ENCODE data around the gene SPPL3. TPM values are rescaled to one million over a fixed set of nuclear protein-coding genes. Genes with fewer than 3 reads are reported as not detected.
"Not testable (repeated sequence)": the region's sequence is repeated elsewhere in the genome, so short reads cannot be mapped to it uniquely, and the experiment has no call there.

Gene SPPL3
- total RNA-seq, 1 experiment from 2014 or later = 5.4 TPM

DNA sequence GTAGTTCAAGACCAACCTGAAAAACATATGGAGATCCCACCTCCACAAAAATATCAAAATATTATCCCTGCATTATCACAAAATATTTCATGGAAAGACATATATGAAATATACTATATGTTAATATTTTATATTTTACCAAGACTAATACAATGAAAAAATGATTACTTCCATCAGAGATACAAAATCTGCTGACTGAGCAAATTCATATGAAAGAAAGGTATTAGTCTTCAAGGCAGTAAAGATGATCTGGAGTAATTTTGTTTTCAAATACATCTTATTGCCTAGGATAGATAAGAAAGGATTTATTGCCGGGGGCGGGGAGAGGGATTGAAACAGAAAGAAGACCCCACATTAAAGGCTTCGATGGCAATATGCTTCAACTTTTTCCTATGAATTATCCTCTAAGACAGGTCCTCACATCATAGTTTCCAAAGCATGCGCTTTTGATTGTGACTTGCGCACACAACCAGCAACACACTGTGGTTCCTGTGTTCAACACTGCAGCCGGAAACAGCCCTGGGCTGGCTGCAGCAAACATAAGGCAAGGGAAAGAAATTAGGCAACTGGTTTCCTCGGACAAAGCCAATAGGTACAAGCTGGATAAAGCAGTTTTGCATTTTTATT is 83.2 kb downstream of the SPPL3 start:
- no peak for DNase-seq (ENCODE audit: low read depth)

DNA sequence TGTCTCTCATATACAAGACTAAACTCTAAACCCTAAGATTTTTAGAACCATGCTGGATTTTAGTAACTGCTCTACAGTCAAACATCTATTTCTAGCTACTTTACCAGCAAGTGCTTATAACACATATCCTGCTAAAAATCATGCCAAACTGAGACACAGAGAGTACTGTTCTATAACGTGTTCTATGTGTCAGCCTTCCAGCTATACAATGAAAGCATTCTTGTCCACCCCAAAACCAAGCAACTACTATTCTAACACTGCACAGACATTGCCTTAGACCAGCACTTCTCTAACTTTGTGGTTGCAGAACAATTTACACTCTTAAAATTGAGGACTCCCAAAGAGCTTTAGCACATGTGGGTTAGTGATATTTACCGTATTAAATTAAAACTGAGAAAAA is 85.7 kb downstream of the SPPL3 start:
- no peak for DNase-seq (ENCODE audit: low read depth)

DNA sequence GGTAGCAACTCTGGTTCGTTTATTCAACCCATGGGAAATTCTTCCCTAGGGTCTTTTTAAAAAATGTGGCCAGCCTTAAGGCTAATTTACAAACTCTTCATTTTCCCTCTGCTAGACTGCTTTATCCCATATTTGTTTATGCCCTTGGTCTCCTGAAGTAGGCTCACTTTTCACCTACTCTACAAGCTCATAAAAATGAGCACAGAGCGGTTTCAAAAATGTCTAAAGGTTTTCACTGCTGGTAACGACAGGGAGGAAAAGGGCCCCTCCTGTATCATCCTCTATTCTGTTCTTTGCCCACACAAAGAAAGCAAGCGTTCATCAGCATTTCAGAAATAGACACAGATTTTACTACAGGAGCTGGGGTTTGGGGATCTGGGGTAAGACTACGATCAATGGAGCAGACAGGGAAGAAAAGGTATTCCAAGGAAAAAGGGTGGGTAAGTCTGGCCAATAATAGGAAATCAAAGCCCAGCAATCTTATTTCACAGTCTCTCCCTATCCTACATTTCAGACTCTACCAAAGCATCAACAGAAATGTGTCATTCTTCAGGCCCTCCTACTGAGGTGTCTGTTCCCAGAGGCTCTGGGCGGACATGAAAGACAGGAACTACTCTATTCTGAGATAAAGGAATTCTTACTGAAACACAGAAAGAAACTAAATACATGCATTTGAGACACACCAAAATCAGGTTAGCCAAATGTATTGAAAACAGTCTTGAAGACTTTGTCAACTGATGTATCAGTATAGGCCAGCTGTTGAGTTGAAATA is 86.4 kb downstream of the SPPL3 start:
- DNase-seq (ENCODE audit: low read depth) = no peak

DNA sequence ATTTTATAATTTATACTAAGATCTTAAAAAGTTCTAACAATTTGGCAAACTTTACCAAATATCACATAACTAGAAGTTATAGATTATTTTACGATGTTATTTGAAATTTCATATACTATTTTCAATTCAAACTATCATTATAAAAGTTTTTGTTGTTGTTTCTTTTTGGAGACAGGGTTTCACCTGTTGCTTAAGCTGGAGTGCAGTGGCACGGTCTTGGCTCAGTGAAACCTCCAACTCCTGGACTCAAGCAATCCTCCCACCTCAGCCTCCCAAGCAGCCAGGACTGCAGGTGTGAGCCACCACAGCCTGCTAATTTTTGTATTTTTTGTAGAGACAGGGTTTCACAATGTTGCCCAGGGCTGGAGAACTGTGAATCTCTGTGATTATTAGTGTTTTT is 87.8 kb downstream of the SPPL3 start:
- DNase-seq (ENCODE audit: low read depth) = no peak

DNA sequence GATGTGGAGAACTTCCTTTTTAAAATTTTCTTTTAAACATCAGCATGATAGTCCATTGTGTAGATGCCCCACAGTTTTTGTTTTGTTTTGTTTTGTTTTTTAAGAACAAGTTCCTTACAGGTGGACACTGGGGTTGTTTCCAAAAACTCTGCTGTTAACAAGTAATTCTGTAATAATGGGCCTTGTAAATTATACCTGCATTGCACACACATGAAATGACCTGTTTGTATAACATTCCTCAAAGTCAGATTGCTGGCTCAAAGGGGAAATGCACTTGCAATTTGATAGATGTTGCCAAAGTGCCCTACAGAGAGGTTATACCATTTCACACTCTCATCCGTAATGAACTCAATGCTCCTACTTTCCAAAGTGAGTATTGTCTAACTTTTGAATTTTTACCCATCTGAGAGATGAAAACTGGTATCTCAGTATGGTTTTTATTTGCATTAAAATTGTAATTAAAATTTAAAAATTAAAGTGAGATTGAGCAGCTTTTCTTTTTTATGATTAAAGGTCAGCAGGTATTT is 89.2 kb downstream of the SPPL3 start:
- DNase-seq (ENCODE audit: low read depth) = no peak

DNA sequence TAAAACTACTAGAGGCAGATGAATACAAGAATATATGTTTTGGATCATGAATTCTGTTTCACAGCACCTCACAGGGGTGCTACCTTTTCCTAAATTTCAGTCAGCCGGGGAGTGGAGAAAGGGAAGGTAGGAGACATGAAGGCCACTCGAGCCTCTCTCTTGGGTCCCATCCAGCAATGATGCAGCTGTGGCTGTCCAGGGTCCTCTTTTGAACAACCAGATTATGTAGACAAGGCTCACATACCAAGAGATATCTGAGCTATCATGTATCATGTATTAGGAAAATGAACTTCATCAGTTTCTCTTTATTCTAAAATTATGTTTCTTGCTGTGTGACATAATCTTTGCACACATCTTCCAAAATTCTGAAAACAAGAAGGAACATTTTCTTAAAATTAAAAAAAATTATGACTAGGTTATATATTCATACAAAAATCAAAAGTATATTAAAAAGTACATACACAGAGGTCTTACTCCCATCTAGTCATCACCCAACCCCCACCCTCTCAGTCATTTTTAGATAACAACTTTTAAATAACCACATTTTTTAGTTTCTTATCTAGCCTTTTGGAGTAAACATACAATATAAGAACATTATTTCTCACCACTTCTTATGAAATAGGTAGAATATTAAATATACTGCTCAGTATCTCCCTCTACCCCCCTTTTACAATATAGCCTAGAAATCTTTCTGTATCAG is 89.8 kb downstream of the SPPL3 start:
- no peak for DNase-seq (ENCODE audit: low read depth)

DNA sequence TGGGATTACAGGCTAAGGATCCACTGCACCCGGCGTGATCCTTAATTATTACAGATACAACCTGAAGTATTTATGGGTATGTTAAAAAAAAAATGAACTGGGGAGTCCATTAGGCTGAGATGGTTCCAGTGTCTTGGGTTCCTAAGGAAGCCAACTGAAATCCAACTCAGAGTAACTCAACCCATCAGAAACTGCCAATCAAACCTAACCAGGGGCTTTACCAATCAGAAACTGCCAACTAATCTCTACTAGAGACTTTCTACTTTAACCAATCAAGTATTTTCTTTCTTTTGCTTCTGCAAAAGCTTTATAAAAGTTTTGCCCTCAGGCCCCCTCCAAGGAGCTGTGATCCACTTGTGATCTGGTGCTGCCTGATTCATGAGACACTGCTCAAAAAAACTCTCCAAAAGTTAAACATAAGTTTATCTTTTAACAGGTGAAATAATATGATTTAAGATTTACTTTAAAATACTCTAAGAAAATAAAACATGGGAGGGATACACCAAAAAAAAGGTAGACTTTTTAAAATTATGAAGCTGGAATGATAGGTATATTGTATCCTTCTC is 90.5 kb downstream of the SPPL3 start:
- DNase-seq (ENCODE audit: low read depth) = no peak

DNA sequence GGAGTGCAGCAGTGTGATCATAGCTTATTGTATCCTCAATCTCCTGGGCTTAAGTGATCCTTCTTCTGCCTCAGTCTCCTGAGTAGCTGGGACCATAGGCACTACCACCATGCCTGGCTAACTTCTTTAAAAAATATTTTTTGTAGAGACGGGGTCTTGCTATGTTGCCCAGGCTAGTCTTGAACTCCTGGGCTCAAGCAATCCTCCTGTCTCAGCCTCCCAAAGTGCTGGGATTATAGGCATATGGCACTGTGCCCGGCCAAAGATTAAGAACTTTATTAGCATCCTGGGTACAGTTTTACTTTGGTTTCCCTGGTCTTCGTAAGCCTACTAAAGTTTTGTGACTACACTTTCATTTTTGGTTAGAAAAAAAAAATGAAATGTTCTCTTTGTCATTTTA is 94.1 kb downstream of the SPPL3 start:
- DNase-seq (ENCODE audit: low read depth) = no peak

DNA sequence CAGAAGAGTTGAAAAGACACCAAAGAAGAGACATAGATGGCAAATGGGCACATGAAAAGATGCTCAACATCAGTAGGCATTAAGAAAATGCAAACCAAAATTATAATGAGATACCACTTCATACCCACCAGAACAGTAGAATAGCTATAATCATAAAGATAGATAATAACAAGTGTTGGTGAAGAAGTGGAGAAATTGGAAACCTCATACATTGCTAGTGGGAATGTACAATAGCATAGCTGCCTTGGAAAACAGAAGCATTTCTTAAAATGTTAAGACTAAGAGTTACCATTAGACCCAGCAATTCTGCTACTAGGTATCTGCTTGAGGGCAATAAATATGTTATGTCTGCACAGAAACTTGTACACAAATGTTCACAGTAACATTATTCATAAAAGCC is 99.7 kb downstream of the SPPL3 start:
- no peak for DNase-seq (ENCODE audit: low read depth)

DNA sequence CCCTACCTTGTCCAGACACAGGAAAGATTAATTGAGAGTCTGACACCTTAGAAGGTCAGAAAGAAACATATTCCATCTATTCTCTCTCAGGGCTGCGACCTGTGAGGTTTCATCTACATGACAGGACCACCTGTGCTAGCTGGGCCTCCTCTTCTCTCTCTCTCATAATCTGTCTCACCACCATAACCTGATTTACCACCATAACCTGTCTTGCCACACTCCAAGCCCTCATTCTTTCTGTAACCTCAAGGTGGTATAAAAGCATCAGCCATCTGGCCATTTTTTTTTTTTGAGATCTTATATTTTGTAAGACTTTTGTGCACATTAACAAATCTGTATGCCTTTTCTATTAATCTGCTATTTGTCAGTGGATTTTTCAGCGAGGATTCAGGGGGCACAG is 103.0 kb downstream of the SPPL3 start:
- no peak for DNase-seq (ENCODE audit: low read depth)

DNA sequence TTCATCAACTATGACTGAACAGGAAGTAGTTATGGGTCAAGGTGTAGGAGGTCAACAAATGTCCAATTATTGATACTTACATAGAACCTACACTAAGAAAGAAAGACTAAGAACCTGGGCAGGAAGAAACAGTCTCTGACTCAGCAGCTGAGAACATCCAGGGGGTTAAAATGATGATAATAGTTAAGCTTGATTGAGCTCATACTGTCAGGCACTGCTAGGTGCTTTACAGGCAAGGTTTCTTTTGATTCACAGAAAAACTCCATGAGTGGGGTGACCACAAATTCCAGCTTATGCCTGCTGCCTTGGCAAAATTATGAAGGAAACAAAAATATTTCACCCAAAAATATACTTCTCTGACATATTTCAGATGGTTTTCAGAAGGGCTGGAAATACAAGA is 103.5 kb downstream of the SPPL3 start:
- DNase-seq (ENCODE audit: low read depth) = no peak

DNA sequence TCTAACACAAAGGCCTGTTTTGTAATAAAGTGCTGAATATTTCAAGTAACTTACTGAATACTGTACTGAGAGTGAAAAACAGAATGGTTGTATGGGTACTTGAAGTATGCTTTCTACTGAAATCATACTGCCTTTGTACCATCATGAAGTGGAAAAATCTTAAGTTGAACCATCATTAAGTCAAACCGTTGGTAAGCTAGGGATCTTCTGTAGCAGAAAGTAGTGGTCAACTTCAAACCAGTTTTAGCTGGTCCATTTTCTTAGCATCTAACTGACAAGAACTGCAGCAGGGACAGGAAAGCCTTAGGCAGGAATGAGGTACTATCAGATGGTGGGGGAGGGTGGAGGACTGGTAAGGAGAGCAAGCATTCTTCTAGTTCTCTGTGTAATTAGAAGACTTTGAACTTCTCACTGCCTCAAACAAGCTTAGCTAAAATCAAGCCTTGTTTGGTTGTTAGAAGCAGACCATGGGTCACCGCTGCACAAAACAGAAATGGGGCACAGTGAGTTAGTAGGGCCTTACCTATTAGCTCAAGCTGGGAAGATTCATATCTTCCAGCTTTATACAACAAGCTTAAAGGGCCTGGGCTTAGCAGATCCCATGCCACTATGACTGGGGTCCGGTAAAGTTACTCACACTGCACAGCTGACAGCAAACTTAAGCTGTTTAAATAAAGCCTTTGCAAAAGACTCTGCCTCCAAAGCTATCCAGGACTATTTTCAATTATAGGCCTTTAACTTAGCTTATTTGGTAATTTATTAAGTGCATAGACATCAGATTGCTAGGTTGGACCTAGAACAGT is 104.7 kb downstream of the SPPL3 start:
- no peak for DNase-seq (ENCODE audit: low read depth)

DNA sequence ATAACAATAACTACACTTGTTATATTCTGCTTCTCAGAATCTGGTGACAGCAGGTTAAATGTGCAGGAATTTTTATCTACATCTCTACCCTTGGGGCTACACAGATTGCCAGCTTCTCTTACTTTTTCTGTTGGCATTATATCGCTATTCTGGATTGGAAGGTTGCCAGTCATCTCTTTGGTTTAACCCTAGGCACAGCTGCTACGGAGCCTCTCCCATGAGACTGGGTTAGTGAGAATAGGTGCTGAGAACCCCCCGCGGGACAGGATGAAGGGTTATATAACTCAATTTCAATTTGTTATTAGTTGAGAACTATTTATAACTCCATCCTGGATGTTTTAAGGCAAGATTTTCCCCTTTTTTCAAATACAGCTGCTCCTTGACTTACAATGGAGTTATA is 105.5 kb downstream of the SPPL3 start:
- no peak for DNase-seq (ENCODE audit: low read depth)

DNA sequence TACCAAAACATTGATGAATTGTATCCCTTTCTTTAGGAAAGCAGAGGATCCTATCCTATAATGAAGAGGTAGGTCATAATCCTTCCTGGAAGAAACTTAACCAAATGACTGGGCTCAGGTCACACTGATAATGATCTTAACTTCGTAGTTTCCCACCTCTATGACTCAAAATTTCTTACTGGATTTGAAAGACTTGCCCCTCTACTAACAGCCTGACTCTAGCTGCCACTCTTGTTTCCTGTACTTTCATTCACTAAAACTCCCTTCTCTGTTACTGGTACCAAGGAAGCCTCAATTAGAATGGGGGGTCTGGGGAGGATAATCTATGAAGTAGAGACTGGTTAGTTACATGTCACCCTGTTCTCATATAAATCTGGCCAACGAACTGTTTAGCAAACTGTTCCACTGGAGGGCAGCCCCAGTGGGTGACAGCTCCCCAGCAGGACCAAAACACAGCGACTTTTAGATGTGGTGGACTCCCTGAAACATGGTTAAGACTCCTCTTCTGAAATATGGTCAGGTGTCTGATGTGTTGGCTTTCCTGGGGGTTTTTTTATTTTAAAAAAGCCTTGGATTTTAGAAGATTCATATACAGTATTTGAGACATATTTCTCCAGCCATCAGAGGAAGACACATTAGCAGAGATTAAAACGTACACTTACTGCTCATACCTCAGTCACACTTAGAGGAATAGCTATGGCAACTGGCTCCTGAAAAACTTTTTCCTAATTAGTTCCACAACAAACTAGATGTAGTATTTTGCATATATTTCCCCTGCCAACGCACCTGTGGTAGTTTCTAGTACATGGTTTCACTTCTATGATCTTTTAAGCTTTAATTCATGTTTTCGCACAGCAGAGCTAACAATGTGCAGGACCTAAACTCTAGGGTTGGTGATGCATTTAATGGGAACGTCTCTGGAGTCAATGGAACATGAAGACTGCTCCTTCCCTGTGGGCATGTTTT is 106.2 kb downstream of the SPPL3 start:
- DNase-seq (ENCODE audit: low read depth) = no peak

DNA sequence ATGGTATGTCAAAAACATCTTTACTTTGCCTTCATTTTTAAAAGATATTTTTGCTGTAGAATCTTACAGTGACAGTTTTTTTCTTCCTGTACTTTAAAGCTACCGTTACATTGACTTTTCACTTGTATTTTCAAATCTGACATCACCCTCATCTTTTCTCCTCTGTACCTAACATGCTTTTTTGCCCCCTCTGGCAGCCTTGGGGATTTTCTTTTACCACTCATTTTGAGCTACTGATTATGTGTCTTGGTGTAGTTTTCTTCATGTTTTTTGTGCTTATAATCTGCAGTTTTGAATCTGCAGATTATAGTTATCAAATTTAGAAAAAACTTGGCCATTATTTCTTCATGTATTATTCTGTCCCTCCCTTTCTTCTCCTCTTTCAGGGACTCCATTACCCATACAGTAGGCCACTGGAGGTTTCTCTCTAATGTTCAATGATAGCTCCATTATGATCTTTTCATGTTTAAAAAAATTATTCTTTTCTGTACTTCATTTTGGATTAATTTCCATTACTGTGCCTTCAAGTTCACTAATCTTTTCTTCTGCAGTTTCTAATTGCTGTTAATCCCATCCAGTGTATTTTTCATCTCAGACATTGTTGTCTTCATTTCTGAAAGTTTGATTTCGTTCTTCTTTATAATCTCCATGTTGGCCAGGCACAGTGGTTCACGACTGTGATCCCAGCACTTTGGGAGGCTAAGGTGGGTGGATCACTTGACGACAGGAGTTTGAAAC is 108.5 kb downstream of the SPPL3 start:
- no peak for DNase-seq (ENCODE audit: low read depth)

DNA sequence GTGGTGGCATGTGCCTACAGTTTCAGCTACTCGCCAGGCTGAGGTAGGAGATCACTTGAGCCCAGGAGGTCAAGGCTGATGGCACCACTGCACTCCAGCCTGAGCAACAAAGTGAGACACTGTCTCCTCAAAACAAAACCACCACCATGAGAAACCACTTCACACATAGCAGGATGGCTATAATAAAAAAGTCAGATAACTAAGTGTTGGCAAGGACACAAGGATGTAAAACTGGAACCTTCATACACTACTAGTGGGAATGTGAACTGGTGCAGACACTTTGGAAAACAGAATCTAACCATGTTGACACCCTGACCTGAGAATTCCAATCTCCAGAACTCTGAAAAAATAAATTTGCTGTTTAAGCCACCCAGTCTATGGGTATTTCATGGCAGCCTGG is 110.8 kb downstream of the SPPL3 start:
- no peak for DNase-seq (ENCODE audit: low read depth)

DNA sequence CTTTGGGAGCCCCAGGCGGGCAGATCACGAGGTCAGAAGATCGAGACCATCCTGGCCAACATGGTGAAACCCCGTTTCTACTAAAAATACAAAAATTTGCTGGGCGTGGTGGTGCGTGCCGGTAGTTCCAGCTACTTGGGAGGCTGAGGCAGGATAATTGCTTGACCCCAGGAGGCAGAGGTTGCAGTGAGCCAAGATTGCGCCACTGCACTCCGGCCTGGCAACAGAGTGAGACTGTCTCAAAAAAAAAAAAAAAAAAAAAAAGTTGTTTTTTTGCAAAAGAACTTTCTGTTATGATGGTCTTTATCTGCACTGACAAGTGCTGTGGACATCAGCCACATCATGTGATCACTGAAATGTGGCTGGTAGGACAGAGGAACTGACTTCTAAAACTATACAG is 111.7 kb downstream of the SPPL3 start:
- DNase-seq (ENCODE audit: low read depth) = not testable (repeated sequence)

DNA sequence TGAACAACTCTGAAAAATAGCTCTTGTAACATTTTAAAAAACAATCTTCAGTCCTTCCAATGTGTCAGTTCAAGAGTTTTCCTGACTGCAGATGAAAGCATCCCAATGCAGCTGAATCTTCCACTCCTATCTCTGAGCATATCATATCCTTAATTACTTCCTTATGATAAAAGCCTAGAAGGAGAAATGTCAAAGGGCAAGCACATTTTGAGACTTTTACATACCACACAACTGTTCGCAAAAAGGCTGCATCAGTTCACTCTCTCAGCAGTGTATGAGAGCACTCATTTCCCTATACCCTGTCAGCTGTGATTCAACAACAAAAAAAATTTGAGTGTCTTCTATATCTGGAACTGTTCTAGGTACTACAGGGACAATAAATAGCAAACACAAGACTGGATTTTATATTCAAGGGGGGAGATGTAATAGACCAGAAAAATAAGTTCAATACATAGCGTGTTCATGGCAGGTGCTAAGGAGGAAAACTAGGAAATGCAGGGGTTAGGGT is 112.4 kb downstream of the SPPL3 start:
- DNase-seq (ENCODE audit: low read depth) = no peak

DNA sequence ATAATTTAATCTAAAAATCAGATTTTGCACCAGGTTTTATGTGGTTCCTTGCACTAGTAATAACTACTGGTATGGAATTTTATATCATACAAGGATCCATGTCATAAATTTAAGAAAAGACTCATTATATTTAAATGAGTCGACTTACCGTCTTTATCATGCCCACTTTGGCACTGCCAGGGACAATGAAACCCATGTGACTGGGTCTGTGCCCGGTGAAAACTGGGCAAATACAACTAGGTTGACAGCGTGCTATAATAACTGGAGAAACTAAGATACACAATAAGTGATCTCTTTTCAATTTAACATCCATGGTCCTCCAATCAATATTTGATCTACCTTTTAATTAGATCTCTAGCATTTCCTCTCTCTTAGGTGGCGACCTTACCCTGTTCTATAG is 114.0 kb downstream of the SPPL3 start:
- no peak for DNase-seq (ENCODE audit: low read depth)

DNA sequence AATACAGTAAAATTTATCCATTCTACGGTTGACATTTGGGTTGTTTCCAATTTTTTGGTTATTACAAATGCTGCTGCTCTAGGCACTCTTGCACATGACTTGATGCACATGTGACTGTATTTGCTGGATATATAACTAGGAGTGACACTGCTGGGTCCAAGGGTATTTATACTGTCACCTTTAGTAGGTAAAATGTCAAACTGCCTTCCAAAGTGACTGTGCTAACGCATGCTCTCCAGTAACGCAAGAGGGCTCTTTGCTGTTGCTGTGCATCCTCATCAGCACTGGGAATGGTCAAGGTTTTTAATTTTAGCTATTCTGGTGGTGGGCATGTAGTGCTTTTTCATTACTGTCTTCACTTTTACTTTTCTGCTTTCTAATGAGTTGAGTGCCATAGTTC is 116.3 kb downstream of the SPPL3 start:
- DNase-seq (ENCODE audit: low read depth) = no peak
